Gastrocnemius medialis (tissue), 4 donors: ENCODE results near the gene PSME3. TPM values are rescaled to one million over a fixed set of nuclear protein-coding genes. Genes with fewer than 3 reads are reported as not detected.
"Not testable (repeated sequence)": the region's sequence is repeated elsewhere in the genome, so short reads cannot be mapped to it uniquely, and the experiment has no call there.

Experiments
- ATAC-seq, 2 donors: fragments of 150-250 bp; one replicate each; pipeline ENCODE4 v1.9.1; 2016
- DNase-seq, 2 donors: peaks; one replicate each; pipeline ENCODE4 v3.0.0-alpha.2; 2019
- H3K27ac ChIP-seq, 4 donors: fragments of 200-600 bp; sonication (generic); 1 replicate in 1 of 4; 2 replicates in 3 of 4; pipeline ENCODE4 v1.5.1; 2016 to 2018; ENCODE audit warnings: mild to moderate bottlenecking in 2 of 4, moderate library complexity in 1 of 4
- H3K27me3 ChIP-seq, 3 donors: fragments of 200-600 bp; sonication (generic) in 2 of 3; 1 replicate in 1 of 3; 2 replicates in 2 of 3; pipeline versions ENCODE4 v1.5.1 to v1.6.0; 2016 to 2019; ENCODE audit warnings: mild to moderate bottlenecking in 1 of 3, moderate library complexity in 1 of 3
- H3K36me3 ChIP-seq, 2 donors: fragments of 200-600 bp; sonication (generic) in 1 of 2; one replicate each; pipeline ENCODE4 v1.5.1; 2017 to 2018
- H3K4me1 ChIP-seq, 2 donors: fragments of 200-600 bp; sonication (generic) in 1 of 2; one replicate each; pipeline ENCODE4 v1.5.1; 2016 to 2017; ENCODE audit warnings: mild to moderate bottlenecking in 2 of 2
- H3K4me3 ChIP-seq, 4 donors: fragments of 200-600 bp; sonication (generic) in 3 of 4; 1 replicate in 1 of 4; 2 replicates in 3 of 4; pipeline ENCODE4 v1.5.1; 2016 to 2019; ENCODE audit warnings: mild to moderate bottlenecking in 2 of 4
- H3K9me3 ChIP-seq, 3 donors: fragments of 200-600 bp; sonication (generic) in 2 of 3; 1 replicate in 1 of 3; 2 replicates in 2 of 3; pipeline ENCODE4 v1.5.1; 2016 to 2019
- POLR2A ChIP-seq, 2 donors: fragments of 450-650 bp; IDR thresholded peaks; one replicate each; pipeline ENCODE4 v1.6.1; 2017; ENCODE audit warnings: antibody characterized with exemption in 2 of 2, mild to moderate bottlenecking in 2 of 2, moderate library complexity in 2 of 2
- in situ Hi-C, 4 donors: fragments of 200-750 bp; cut with MboI; loops; one replicate each; pipeline versions ENCODE4 v1.15.0 to v1.8.0; 2017; ENCODE audit warnings: low sequenced_read_pairs in 4 of 4
- intact Hi-C: fragments of 100-400 bp; cut with DNase I; formaldehyde crosslinking; loops from one replicate; pipeline ENCODE4 v1.15.1; 2023; ENCODE audit warnings: low total_unique reads
- total RNA-seq, 4 donors: library from RNA; depleted of rRNA; stranded (reverse); fragments of >200 nt; gene quantifications; one replicate each; pipeline versions ENCODE4 v1.1.0 to v1.2.3, GENCODE V29; 2016
- TF ChIP-seq, protein P1 (sequence below), 5 experiments: fragments of 450-650 bp in 3 of 5; fragments of 200-600 bp in 2 of 5; sonication (generic) in 2 of 5; IDR thresholded peaks in 4 of 5; conservative IDR thresholded peaks in 1 of 5; 1 replicate in 4 of 5; 2 replicates in 1 of 5; pipeline ENCODE4 v1.5.1; 2016 to 2019; ENCODE audit warnings: antibody characterized with exemption in 5 of 5, mild to moderate bottlenecking in 3 of 5, moderate library complexity in 3 of 5

The PSME3 gene
- total RNA-seq, 4 donors from 2014 or later, result 84.2 to 101 (median 88.7) TPM

DNA sequence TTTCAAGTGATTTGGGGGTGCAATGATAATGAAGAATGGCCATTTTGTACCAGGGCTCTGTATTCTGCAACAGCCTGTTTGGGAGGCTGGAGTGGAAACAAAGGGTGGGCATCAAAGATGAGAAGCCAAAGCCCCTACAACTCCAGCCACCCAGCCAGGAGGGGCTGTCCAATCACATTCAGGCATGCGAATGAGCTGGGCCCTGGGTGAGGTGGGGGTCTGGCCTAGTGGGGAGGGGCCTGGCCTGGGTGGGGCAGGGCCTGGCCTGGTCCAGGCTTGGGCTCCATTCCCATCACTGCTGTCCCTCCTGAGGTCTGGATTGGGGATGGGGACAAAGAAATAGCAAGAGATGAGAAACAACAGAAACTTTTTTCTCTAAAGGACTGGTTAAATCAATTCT lies 24.2 kb downstream of the PSME3 start:
- no peak for DNase-seq
- no peaks in the 10 kb centered on the region for H3K36me3 ChIP-seq
- H3K9me3 ChIP-seq, result no peaks in the 10 kb centered on the region
- intact Hi-C loops (no loop called here), in situ Hi-C loops (no loop called here)
- ATAC-seq, result no peak
- H3K4me3 ChIP-seq, result no peak overlapping the region
- TF ChIP-seq, protein P1, sequence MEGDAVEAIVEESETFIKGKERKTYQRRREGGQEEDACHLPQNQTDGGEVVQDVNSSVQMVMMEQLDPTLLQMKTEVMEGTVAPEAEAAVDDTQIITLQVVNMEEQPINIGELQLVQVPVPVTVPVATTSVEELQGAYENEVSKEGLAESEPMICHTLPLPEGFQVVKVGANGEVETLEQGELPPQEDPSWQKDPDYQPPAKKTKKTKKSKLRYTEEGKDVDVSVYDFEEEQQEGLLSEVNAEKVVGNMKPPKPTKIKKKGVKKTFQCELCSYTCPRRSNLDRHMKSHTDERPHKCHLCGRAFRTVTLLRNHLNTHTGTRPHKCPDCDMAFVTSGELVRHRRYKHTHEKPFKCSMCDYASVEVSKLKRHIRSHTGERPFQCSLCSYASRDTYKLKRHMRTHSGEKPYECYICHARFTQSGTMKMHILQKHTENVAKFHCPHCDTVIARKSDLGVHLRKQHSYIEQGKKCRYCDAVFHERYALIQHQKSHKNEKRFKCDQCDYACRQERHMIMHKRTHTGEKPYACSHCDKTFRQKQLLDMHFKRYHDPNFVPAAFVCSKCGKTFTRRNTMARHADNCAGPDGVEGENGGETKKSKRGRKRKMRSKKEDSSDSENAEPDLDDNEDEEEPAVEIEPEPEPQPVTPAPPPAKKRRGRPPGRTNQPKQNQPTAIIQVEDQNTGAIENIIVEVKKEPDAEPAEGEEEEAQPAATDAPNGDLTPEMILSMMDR (IDR thresholded peaks at IDR 0.05 in 4 of 5, conservative IDR thresholded peaks at IDR 0.05 in 1 of 5), result no peak
- no peak for TF ChIP-seq POLR2A (IDR thresholded peaks at IDR 0.05)
- no peaks in the 10 kb centered on the region for H3K4me1 ChIP-seq
- peaks cover 0 to 12% (median 0%) of the 10 kb centered on the region in 3 donors for H3K27me3 ChIP-seq
- no peak overlapping the region for H3K27ac ChIP-seq

- intact Hi-C loops, result no loop called here
- Histone ChIP-seq H3K27ac (no peak overlapping the region), H3K9me3 (no peaks in the 10 kb centered on the region), H3K4me1 (no peaks in the 10 kb centered on the region), H3K27me3 (no peaks in the 10 kb centered on the region), H3K36me3 (no peaks in the 10 kb centered on the region), H3K4me3 (no peak overlapping the region)
- DNase-seq (no peak), ATAC-seq (no peak)
- in situ Hi-C loops, result no loop called here
- TF ChIP-seq POLR2A (IDR thresholded peaks at IDR 0.05), result no peak
- TF ChIP-seq, protein P1 (IDR thresholded peaks at IDR 0.05 in 4 of 5, conservative IDR thresholded peaks at IDR 0.05 in 1 of 5), result no peak
These were observed 32.5 kb downstream of the PSME3 start for GRCh38 chr17:42865638-42866094.

DNA sequence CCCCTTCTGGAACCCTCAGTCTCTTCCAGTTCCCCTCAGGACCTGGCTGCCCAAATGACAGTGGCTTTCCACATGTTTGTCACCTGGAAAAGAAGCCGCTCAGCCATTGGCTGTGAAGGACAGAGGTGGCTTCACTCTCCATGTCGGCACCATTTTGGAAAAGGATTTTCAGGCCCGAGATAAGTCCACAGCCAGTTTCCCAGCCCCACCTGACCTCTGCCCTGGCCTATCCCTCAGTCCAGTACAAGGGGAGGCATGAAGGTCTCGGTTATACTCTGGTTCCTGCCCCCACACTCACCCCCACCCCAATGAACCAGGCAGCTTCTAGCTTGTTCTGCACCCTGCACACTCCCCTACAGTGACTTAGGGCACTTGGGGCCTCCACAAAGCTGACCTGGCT lies 33.0 kb downstream of the PSME3 start:
- Histone ChIP-seq H3K9me3 (no peaks in the 10 kb centered on the region), H3K27me3 (no peaks in the 10 kb centered on the region), H3K4me1 (no peaks in the 10 kb centered on the region), H3K4me3 (no peak overlapping the region), H3K36me3 (no peaks in the 10 kb centered on the region), H3K27ac (no peak overlapping the region)
- no peak for ATAC-seq
- in situ Hi-C loops, result no loop called here
- TF ChIP-seq, protein P1 (IDR thresholded peaks at IDR 0.05 in 4 of 5, conservative IDR thresholded peaks at IDR 0.05 in 1 of 5), result no peak
- TF ChIP-seq POLR2A (IDR thresholded peaks at IDR 0.05), result no peak
- intact Hi-C loops, result no loop called here
- DNase-seq, result no peak

DNA sequence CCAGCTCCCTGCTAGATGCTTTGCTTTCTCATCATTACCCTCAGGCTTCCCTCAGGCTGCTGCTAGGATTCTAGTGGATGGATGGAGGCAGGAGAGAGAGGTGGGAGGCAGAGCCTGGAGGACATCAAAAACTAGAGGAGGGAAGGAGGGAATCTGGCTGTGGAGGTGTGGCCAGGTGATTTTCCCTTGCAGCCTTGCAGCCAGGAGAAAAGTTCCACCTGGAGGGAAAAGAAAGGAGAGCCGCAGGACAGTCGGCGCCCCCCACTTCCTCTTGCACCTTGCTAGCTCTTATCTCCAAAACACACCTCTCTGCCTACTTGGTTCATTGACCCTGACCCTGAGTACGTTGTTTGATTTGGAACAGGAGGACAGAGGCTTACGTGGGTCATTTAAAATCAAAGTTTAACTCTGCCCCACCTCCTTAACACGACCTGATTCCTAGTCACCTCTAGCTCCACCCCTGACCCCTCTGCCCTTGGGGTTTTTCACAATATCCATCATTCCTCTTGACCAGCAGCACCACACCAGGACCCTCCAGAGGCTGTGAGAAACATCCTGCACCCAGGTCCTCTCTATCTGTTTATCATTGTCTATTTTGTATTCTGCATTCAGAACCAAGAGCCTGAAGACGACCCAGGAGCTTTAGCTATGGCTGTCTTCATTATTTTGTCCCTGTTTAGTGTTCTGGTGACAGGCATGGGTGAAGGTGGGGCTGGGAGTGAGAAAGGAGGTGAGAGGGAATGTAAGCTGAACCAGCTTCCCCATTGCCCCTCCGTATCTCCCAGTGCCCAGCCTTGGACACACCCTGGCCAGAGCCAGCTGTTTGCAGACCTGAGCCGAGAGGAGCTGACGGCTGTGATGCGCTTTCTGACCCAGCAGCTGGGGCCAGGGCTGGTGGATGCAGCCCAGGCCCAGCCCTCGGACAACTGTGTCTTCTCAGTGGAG lies 33.7 kb downstream of the PSME3 start:
- no peak overlapping the region for H3K27ac ChIP-seq
- no peaks in the 10 kb centered on the region for H3K27me3 ChIP-seq

DNA sequence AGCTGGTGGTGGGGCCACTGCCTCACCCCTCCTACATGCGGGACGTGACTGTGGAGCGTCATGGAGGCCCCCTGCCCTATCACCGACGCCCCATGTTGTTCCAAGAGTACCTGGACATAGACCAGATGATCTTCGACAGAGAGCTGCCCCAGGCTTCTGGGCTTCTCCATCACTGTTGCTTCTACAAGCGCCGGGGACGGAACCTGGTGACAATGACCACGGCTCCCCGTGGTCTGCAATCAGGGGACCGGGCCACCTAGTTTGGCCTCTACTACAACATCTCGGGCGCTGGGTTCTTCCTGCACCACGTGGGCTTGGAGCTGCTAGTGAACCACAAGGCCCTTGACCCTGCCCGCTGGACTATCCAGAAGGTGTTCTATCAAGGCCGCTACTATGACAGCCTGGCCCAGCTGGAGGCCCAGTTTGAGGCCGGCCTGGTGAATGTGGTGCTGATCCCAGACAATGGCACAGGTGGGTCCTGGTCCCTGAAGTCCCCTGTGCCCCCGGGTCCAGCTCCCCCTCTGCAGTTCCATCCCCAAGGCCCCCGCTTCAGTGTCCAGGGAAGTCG lies 34.6 kb downstream of the PSME3 start:
- DNase-seq, intact Hi-C loops, H3K9me3 ChIP-seq, H3K4me3 ChIP-seq, H3K27me3 ChIP-seq, H3K27ac ChIP-seq, H3K4me1 ChIP-seq, ATAC-seq, H3K36me3 ChIP-seq, in situ Hi-C loops: not testable (repeated sequence)

More for the DNA sequence above, 33.7 kb downstream of the PSME3 start:
- no peaks in the 10 kb centered on the region for H3K4me1 ChIP-seq
- no peak for TF ChIP-seq POLR2A (IDR thresholded peaks at IDR 0.05)
- TF ChIP-seq, protein P1 (IDR thresholded peaks at IDR 0.05 in 4 of 5, conservative IDR thresholded peaks at IDR 0.05 in 1 of 5), result no peak
- in situ Hi-C loops (no loop called here), intact Hi-C loops (no loop called here)
- no peaks in the 10 kb centered on the region for H3K9me3 ChIP-seq
- H3K36me3 ChIP-seq, result no peaks in the 10 kb centered on the region
- no peak for DNase-seq
- ATAC-seq, result no peak
- H3K4me3 ChIP-seq, result no peak overlapping the region
